Stimulated activated CD8-positive, alpha-beta memory T cell treated with anti-CD3 and anti-CD28 coated beads, Interleukin-15, amount 100 ng/mL, for 48 hours (primary cell): ENCODE results near the gene NAPA.

ENCODE experiments used
- DNase-seq, 2 donors: peaks; one replicate each; pipeline ENCODE4 v3.0.0-alpha.2; 2020; ENCODE audit warnings: low read depth in 2 of 2

Gene NAPA

DNA sequence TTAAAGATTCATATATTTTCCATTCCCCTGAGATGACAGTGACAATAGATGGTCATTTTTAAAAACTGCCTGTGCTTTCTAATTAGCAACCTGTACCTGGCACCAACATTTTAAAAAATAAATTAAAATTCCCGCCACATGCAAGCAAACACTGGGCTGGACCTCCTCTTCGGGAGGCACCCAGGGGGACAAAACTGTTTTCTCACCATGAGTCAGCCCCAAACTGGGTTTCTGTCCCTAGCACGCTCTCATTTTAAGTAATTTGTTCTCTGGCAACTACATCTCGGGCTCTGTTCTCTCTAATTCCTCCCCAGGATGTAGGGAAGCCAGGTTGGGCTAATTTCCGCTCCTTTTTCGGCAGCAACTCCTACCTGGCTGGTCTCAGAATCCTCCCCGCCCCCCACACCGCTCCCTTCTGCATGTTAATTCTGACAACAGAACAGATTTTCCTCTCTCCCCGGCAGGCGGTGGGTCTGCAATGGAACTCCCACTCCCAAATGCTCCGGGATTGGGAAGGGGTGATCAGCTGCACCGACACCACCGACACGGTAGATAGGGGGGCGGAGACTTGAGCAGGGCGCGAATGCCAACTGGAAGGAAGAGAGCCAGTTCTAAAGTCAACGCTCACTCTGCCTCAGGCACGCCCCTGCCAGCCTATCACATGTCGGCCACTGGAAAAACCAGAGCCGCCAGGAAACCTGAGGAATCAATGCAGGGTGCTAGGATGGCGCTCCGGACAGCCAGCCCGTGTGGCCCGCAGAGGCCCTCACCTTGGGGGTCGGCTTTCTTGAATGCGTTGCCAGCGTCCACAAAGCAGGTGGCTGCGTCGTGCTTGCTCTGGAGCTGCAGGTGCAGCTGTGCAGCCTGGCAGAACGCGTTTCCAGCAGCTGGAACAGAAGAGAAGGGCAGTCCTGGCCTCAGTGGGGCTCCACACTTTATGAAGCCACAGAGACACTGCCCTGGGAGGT, 14.7 kb downstream of the NAPA start:
- DNase-seq = no peak

- DNase-seq = no peak
These were observed 15.5 kb downstream of the NAPA start for GRCh38 chr19:47499371-47499770.

GRCh38 chr19:47498561-47498960, 16.3 kb downstream of the NAPA start:
- DNase-seq = no peak

DNA sequence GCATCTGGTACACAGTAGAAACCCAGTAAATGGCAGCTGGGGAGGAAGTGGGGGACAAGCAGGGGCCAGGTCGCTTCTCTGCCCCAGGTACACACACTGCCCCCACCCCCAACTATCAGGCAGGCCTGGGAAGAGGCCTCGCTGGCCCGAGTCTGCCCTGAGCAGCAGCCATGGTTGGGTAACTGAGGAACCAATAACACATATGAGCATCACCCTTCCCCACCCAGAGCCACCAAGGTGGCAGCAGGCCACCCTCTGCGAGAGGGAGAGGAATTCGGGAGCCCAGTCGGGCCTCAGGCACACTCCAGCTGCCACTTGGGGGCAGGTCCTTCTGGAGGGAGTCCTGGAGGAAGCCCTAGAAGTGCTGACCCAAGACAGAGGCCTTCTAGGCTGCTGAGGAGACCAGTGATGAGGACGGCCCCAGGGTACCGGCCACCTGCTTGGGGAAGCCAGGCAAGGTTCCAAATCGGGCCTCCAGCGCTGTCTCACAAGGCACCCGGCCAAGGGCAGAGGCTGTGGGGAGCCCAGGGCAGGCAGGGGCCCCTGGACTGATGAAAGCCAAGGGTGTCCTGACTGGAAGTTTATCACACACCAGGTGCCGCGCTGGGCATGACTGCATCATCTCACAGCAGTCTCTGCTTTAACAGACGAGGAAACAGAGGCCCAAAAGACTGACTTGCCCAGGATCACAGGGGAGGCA, 16.9 kb downstream of the NAPA start:
- DNase-seq = no peak

- DNase-seq = no peak
These were observed 17.7 kb downstream of the NAPA start for GRCh38 chr19:47497050-47497766.

- no peak for DNase-seq
These were observed 19.1 kb downstream of the NAPA start for GRCh38 chr19:47495478-47496372.

GRCh38 chr19:47494729-47495128, 20.1 kb downstream of the NAPA start:
- DNase-seq = no peak

GRCh38 chr19:47494211-47494547, 20.7 kb downstream of the NAPA start:
- DNase-seq = no peak

GRCh38 chr19:47493378-47494210, 21.3 kb downstream of the NAPA start:
- DNase-seq = no peak

GRCh38 chr19:47492571-47493377, 22.1 kb downstream of the NAPA start:
- no peak for DNase-seq

GRCh38 chr19:47492137-47492533, 22.7 kb downstream of the NAPA start:
- no peak for DNase-seq

DNA sequence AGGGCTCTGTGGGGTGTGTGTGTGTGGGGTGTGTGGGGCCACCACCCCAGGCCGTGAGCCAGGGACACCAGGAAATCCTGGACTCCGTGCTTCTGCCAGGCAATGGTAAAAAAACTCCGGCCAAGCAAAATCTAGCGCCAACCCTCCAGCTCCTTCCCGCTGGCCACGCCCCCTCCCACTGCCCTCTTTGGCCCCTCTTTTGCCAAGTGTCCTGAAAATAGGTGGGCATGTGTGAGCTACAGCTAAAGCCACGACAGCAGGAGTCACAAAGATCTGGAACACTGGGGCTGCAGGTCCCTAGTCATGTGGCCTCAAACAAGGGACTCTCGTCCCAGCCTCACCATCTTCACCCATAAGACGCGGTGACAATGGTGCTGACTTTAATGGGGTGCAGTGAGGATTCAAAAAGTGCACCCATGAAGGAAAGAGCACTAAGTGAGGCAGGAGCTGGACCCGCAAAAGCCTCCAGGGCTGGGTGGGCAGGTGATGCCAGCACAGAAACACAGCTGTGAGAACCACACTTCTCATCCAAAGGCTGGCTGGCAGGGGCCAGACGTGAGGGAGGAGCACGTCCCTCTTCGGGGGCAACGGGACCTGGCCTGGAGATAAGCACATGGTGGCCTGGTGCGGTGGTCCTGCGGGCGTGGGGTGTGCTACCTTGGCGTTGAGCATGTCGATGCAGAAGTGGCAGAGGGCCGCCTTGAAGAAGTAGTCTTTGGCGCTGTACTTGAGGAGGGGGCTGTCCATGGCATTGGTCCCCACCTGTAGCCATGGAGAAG, 23.3 kb downstream of the NAPA start:
- no peak for DNase-seq

DNA sequence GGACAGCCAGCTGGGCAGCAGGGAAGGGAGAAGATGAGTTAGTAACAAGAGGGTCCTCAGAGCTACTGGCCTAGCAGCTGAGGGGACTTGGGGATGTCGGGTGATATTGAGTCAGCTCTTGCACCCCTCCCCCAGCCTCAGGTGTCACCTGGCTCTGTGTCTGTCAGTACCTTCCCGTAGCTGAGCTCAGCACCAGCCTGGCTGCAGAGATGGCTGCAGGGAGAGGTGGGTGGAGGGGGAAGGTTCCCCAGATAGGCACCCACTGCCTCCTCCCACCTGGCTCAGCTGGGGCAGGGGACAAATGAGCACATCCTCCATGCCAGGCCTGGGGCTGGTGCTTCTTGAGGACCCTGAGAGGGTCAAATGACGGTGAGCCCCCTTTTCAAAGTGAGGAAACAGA, 24.0 kb downstream of the NAPA start:
- DNase-seq = no peak

- no peak for DNase-seq
These were observed 24.8 kb downstream of the NAPA start for GRCh38 chr19:47490031-47490430.

DNA sequence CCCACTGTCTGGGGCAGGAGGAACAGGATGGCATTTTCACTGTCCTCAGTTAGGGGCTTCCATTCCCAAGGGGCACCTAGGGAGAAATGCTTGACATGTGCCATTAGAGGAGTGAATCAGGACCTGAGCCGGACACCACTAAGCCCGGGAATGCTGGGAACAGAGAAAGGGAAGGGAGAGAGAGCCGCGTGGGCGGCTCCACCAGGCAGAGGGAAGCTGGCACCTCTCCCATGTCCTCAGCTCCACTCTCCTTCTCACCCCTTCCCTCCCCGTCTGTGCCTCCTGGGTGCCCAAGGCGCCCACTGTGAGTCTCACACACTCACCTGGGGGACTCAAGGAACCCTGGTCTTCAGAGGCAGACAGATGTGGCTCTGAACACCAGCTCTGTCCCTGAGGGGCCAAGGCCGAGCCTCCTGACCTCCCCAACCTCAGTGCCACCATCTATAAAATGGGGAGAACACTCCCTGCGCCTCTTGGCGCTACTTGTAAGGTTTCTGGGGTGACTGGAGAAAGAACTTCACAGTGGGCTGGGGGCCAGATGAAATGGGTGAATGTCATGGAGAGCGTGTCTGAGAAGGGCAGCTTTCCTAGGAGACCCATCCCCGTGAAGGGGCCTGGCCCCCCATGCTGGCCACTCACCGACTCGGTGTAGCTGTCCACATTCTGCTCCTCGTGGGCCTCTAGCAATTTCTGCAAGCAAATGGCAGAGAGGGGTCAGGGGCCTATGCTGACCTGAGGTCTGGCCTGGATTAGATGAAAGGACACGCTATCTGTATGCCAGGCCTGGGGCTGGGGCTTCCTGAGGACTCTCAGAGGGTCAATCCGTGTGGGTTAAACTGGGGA, 25.6 kb downstream of the NAPA start:
- no peak for DNase-seq

- no peak for DNase-seq
These were observed 27.0 kb downstream of the NAPA start for GRCh38 chr19:47487551-47488515.

GRCh38 chr19:47486900-47487299, 28.0 kb downstream of the NAPA start:
- DNase-seq = no peak
